ENCODE results near the gene FPGS.

FPGS gene

DNA sequence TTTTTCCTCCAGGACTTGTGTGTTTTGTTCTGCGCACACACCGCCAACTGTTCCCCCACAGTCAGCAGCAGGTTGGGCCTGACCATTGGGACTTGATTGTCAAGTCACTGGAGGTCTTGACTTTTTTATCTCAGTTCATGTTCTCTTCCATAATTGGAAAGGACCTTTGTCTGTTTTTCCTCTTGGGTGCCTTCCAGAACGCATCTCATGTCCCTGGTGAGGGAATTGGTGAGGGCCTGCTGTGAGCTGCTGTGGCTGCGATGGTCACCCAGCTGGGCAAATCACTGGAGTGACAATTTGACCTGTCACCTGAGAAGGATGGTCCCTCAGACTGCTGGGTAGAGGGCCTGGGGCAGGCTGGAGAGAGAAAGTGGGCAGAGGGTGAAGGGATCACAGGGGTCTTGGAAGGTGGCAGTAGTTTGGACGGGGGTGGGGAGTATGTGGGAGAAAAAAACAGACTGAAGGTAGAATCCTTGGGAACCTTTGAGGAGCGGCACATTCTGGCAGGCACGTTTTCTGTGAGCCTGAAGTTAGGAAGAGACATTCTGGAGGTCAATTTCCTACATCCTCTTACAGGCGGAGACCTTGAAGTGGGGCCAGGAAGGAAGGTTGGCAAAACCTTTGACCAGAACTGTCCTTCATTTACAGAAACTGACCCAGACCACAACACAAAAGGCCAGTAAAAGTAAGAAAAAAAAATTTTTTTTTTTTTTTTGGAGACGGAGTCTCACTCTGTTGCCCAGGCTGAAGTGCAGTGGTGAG, 12.4 kb upstream of the FPGS start:
- no peak for DNase-seq

DNA sequence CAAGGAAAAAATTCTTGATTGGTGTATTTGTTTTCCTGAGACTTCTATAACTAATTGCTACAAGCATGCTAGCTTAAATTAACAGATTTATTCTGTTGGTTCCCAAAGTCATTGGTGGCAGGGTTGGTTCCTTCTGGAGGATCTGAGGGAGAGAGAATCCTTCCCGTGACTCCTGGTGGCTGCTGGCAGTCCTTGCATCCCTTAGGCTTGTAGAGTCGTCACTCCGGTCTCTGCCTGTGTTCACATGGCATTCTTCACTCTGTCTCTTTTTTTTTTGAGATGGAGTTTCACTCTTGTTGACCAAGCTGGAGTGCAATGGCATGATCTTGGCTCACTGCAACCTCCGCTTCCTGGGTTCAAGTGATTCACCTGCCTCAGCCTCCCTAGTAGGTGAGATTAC, 11.6 kb upstream of the FPGS start:
- no peak for DNase-seq

DNA sequence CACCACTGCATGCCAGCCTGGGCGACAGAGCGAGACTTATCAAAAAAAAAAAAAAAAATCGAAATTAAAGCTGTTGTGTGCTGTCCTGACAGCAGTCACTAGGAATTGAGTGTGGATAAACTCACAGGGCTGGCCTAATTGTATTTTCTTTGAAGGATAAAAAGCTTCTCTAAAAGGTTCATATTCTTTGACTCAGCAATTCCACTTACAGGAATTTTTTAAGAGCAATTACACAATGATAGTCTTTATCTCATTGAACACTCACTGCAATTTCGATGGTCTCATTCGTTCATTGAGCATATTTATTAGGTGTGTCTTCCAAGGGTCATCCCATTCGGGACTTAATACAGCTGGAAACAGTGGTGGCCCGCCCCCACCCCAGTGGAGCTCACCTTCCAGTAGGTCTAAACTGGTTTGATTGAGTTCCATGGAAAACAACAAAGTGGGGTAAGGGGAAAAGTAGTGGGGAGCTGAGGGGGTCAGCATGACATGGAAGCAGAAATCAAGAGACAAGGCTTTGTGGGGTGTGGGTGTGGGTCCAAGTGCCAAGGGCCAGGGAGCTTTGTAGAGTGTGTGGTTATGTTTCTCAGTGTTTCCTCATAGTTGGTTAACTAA, 10.2 kb upstream of the FPGS start:
- no peak for DNase-seq

DNA sequence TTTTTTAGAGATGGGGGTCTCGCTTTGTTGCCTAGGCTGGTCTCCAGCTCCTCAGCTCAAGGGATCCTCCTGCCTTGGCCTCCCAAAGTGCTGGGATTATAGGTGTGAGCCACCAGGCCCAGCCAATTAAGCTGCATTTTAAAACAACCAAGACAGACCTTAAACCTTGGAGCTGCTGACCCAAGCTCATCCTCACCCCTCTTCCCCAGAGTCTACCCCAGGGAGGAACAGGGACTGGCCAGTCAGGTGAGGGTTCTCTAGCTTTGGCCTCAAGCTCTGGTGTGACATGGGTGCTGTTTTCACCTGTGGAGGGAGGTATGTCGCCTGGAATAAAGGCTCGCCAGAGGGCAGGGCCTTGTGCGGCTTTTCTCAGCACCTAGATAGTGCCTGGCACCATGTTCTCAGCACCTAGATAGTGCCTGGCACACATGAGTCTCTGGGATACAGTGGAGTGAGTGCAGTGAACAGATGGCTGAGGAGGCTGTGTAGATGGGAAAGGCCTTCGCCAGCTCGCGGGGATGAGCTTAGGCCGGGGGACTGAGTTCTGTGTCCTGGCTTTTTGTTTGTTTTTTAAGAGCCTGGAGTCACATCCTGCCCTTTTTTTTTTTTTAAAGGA, 9.5 kb upstream of the FPGS start:
- DNase-seq: no peak

DNA sequence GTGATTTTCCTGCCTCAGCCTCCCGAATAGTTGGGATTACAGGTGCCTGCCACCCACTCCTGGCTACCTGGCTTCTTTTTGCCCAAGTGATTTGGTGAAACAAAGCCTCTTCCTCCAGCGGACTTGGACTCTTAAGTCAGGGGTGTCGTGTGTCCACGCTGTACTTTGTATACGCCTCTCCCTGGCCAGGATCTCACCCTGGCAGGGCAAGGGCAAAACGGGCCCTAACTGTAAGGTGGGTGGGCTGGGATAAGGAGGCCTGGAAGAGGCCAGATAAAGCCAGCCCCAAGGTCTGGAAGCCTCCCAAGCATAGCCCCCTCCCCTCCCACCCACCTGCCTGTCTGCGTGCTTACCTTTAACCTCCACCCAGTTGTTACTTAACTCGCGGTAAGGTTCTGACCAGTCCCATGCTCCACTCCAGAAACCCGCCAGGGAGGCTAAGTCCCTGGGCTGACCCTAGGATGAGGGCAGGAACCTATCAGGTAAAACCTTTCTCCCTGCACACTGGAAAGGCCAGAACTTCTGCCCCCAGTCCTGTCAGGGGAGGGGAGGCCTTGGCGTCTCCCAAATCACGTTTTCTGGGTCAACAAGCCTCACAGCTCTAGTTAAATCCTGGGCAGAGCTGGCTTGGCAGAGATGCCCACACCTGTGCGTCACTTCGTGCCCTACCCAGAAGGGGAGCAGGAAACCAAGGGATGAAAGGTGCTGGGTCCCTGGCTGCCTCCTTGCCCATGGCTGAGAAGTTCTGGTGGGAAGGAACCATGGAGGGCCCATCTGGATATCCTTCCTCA, 8.5 kb upstream of the FPGS start:
- no peak for DNase-seq

DNA sequence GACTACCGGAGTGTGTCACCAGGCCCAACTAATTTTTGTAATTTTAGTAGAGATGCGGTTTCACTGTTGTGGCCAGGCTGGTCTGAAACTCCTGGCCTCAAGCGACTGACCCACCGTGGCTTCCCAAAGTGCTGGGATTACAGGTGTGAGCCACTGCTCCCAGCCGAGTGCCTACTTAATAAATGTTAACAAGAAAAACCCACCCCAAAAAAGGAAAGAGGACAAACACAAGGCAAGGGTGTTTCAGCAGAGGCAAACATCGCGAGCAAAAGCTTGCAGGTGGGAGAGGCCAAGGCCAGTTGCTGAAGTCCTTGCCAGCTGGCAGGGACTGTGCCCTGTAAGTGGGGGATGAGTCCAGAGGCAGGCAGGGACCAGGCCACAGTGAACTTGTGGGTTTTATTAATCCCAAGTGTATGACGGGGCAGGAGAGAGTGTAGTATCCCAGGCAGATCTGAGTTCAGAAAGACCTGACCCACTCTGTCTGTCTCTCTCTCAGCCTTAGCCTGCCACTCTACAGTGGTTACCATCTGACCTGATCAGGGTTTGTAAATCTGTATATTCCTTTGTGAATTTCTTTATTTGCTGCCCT, 6.4 kb upstream of the FPGS start:
- no peak for DNase-seq

DNA sequence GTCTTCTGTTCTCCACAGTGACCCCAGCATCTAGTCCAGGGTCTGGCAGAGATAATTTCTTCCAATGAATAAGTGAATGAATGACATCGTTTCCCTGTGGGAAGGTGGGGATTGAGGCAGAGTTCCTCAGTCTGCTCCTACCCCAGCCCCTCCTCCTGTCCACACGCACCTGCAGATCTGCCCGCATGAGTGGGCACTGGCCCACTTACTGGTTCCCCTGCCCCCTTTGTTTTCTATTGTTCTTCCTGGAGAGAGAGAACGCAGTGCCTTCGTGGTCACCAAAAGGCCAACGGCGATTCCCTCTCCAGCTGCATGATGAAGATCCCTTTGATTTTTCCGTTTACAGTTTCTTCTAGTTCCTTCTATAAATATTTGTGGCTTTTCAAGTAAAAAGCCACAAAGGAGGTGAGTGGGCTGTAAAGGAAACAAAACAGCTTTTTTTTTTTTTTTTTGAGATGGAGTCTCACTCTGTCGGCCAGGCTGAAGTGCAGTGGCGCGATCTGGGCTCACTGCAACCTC, 5.8 kb upstream of the FPGS start:
- no peak for DNase-seq

DNA sequence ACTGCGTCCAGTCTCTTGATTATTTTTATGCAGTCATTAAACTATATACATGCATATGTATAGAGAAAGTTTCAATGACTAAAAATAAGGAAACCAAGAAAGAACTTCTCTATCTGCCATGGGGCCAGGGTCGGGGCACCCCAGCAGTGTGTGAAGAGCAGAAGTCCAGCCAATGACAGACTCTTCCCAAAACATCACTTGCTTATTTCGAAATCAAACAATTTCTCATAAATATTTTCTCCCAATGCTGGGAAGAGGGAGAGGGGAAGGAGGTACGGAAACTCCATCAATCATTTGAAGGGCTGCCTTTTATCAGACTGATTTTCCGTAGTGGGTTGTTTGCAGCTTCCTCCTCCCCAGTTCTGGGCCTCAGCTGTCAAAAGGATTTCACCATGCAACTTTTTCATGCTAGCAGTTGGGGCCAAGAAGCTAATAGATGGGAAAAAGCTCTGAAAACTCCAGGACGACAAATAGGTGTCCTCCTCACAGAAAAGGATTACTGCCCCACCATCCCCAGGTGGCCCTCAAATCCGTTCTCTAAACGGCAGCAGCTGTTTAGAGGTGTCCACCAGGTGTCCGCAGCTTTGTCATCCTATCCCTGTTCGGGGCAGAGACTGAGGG, 617 bp upstream of the FPGS start:
- no peak for DNase-seq

DNA sequence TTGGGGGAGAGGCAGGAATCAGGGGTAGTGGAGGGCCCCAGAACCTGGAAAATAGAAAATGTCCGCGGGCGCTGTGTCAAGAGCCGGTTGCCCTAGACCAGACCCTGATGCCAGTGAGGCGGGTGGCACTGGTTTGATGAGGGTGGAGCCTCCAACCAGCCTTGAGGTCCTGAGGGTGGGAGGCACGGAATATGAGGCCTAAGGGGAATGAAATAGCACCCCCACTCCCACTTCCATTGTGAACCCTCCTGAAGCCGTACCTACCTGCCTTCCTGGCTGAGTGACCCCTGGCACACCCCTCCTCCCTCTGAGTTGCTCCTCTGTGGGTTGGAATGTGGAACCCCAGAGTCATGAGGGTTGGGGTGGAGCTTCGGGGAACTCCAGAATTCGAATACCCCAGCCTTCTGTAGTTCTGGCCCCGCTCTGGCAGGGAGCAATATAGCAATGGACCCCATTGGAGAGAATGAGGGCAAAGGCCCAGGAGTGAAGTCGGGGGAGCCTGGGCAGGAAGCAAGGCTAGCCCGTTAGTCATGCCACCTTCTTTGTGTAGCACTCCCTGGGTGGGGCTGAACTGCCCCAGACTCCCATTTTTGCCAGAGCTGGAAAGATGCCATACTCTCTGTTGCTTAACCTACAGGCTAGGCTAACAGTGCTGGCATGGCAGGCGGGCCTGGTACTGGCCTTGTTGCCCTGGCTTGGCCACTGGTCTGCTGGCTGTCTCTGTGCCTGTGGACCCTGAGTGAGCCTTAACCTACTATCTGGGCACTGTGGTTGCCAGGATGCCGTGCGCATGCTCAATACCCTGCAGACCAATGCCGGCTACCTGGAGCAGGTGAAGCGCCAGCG, 1.0 kb downstream of the FPGS start:
- no peak for DNase-seq

DNA sequence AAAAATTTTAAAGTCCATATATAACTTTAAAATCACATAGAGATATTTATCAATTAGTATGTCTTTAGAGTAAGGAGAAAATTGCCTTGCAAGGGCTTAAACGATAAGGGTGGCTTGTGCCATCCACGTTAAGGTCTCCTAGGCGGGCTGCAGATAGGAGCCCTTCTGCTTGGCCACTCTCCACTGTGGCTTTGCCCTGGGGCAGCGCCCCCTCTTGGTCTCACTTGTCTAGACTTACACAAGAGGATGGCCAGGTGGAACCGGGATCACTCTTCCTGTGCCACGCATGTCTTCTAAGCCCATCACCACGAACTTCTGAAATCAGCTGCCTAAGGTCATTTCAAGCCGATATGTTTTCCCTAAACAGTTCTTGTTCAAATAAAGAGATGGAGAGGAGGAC, 2.9 kb downstream of the FPGS start:
- no peak for DNase-seq

DNA sequence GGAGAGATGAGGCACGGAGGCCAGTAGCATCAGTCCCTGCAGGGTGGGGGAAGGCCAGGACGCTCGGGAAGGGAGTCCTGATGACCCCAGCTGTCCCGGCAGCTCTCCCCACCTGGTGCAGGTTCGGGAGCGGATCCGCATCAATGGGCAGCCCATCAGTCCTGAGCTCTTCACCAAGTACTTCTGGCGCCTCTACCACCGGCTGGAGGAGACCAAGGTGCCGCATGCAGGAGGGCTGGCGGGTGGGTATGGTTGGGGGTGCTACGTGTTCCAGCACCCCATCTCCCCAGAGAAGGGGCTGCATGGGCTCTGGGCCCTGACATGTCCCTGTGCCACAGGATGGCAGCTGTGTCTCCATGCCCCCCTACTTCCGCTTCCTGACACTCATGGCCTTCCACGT, 4.2 kb downstream of the FPGS start:
- no peak for DNase-seq

DNA sequence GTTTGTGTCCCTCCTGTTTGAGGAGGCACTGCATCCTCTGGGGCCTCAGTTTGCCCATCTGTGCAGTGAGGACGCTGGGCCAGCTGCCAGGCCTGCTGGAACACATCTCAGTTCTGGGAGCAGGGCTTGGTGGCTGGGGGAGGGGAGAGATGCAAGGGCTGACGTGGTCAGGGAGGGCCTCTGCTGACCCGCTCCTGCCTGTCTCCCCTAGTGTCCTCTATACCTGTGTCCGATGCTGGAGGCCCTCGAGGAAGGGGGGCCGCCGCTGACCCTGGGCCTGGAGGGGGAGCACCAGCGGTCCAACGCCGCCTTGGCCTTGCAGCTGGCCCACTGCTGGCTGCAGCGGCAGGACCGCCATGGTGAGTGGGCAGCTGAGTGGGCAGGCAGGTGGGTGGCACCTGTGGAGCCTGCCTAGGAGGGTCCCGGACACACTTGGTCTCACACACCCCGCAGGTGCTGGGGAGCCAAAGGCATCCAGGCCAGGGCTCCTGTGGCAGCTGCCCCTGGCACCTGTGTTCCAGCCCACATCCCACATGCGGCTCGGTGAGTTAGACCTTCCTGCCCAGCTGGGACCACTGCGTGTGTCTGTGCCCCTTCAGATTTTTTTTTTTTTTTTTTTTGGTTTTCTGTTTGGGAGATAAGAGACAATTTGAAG, 5.8 kb downstream of the FPGS start:
- no peak for DNase-seq

DNA sequence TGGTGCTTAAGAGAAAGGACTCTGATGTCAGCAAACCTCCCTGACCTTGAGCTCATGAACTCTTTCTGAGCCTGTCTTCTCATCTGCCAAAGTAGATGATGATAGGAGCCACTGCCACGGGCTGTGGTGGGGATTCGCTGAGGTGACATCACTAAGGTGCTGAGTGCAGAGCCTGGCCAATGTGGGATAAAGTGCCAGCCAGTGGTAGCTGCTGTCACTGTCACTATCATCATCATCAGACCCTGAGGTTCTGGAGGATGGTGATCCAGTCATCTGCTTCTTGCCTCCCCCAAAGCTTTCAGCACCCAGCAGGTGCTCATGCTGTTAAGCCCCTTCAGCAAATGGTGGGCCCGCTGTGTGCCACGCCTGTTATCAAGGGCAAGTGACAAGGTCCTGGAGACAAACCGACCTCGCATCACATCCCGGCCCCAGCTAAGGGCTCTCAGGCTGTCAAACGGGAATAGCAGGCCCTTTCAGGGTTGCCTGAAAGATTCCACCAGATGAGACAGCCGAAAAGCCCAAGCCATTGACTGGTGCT, 6.4 kb downstream of the FPGS start:
- DNase-seq: no peak

DNA sequence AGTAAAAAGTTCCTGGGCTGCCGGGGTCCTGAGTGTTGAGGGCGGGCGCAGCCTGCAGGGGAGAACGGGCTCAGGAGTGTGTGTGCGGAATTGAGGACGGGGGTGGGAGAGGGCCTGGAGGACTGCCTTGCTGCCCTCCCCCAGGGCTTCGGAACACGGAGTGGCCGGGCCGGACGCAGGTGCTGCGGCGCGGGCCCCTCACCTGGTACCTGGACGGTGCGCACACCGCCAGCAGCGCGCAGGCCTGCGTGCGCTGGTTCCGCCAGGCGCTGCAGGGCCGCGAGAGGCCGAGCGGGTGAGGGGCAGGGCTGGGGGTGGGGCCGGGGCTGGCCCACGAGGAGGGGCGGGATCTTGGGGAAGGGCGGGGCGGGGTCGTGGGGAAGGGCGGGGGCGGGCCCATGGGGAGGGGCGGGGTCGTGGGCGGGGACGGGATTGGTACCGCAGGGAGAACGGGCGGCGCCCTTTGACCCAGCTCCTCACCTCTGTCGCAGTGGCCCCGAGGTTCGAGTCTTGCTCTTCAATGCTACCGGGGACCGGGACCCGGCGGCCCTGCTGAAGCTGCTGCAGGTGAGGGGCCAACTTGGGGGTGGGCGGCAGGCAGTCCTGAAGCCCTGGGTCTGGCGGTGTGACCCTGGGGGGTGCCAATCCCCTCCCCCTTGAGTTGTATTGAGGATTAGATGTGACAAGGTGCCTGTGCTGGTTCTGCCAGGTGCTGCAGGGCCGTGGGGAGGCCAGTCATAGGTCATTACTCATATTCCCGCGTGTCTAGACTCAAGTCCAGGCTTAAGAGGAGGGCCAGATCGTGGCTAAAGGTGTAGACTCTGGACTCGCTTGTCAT, 7.1 kb downstream of the FPGS start:
- DNase-seq: no peak

DNA sequence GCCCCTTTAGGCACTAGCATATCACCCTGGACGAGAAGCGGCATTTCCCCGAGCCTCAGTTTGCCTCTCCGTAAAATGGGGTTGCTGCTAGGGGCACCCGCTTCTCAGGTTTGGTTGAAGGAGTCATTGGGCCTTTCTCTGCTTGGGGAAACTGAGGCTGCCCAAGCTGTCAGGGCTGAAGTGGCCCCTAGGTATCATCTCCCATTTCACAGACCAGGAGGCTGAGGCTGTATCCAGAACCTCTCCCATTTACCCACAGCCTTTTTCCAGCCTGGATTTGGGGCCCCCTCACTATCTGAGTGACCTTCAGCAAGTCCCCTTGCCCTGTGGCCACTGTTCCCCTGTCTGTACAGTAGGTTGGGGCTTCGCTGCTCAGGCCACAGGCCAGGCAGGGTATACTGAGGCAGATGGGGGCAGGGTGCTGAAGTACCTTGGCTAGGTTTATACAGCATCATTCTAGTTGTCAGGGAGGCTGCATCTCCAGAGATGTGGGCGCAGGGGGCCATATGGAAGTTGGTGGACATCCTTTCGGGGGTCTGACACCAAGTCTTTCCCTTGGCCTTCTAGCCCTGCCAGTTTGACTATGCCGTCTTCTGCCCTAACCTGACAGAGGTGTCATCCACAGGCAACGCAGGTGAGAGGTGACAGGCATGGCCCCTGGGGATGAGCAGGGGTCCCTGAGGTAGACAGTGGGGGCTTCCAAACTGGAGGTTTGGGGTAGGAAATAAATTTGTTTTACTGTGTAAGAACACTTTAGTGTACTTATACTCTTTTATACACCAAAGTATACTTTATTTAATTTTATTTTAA, 7.9 kb downstream of the FPGS start:
- DNase-seq: no peak

DNA sequence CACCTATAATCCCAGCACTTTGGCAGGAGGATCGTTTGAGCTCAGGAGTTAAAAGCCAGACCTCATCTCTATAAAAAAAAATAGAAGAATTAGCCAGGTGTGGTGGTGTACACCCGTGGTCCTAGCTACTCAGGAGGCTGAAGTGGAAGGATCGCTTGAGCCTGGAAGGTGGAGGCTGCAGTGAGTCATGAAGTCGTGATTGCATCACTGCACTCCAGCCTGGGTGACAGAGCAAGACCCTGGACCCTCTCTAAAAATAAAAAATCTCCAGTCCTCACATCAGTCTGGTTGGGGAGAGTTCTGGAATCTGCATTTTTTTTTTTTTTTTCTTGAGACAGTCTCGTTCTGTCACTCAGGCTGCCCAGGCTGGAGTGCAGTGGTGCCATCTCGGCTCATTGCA, 9.3 kb downstream of the FPGS start:
- DNase-seq: no peak

DNA sequence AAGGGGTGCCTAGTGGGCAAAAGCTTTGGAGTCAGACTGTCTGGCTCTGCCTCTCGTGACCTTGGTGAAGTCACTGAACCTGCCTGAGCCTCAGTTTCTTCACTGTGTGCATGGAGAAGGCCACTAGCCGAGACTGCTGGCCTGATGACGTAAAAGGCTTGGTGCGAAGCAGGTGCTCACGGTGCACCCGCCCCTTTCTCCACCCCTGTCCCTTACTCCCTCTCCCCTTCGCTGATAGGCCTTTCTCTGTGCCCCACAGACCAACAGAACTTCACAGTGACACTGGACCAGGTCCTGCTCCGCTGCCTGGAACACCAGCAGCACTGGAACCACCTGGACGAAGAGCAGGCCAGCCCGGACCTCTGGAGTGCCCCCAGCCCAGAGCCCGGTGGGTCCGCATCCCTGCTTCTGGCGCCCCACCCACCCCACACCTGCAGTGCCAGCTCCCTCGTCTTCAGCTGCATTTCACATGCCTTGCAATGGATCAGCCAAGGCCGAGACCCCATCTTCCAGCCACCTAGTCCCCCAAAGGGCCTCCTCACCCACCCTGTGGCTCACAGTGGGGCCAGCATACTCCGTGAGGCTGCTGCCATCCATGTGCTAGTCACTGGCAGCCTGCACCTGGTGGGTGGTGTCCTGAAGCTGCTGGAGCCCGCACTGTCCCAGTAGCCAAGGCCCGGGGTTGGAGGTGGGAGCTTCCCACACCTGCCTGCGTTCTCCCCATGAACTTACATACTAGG, 10.4 kb downstream of the FPGS start:
- no peak for DNase-seq

DNA sequence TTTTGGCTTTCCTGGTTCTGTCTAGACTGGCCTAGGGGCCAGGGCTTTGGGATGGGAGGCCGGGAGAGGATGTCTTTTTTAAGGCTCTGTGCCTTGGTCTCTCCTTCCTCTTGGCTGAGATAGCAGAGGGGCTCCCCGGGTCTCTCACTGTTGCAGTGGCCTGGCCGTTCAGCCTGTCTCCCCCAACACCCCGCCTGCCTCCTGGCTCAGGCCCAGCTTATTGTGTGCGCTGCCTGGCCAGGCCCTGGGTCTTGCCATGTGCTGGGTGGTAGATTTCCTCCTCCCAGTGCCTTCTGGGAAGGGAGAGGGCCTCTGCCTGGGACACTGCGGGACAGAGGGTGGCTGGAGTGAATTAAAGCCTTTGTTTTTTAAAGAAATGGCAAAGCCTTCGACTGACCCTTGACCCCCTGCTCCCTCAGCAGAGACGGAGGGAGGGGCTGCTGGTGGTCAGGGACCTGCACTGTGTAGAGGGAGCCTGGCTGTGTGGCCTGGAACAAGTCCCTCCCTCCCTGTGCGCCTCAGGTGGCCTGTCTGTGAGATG, 11.1 kb downstream of the FPGS start:
- no peak for DNase-seq
